Measurements from ENCODE around the gene PER1.

DNA sequence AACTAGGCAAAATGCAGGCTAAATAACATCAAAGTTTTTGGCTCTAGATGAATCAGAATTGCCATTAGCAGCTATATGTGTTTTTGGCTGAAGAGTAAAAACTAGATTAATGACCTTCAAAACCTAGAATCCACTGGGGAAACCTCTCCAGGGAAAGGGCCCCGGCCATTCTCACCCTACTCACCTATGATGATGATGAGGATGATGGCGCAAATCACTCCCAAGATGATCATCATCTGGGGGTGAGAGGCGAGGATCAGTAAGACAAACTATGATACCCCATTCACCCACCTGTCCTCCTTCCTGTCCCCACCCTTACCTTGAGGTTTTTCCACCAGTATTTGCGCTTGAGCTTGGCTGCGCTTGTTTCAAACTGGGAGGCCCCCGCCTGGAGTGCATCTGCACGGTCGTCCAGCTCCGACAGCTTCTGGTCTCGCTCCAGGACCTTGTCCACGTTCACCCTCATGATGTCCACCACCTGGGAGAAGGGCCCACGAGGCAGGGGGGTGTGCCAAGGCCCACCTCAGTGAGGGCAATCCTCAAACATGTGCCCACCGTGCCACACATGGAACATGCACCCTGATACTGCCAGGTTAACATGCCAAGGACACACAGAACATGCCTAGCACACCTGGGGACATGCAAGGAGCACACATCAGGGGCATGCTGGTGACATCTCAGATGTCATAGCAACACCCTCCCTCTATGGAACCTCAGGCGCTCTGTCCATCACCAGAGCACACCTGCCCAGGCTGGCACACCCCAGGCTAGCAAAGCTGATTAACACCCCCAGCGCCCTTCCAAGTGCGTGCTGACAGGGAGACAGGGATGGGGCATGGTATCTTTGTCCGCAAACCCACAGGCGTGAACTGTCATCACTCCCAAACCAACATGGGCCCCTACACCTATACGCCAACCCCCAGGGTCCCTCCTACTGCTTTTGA, 9.4 kb upstream of the PER1 start:
- TF ChIP-seq, protein P1, sequence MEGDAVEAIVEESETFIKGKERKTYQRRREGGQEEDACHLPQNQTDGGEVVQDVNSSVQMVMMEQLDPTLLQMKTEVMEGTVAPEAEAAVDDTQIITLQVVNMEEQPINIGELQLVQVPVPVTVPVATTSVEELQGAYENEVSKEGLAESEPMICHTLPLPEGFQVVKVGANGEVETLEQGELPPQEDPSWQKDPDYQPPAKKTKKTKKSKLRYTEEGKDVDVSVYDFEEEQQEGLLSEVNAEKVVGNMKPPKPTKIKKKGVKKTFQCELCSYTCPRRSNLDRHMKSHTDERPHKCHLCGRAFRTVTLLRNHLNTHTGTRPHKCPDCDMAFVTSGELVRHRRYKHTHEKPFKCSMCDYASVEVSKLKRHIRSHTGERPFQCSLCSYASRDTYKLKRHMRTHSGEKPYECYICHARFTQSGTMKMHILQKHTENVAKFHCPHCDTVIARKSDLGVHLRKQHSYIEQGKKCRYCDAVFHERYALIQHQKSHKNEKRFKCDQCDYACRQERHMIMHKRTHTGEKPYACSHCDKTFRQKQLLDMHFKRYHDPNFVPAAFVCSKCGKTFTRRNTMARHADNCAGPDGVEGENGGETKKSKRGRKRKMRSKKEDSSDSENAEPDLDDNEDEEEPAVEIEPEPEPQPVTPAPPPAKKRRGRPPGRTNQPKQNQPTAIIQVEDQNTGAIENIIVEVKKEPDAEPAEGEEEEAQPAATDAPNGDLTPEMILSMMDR (conservative IDR thresholded peaks at IDR 0.05 in 1 of 2, IDR thresholded peaks at IDR 0.05 in 1 of 2; ENCODE audit: extremely low read depth in 1 of 2, insufficient read depth in 1 of 2, low read depth in 1 of 2, low read length in 2 of 2) = no peak
- TF ChIP-seq EZH2 (IDR thresholded peaks at IDR 0.05; ENCODE audit: borderline replicate concordance, low read length) = no peak
